ENCODE results near the gene CCDC60.

The CCDC60 gene

DNA sequence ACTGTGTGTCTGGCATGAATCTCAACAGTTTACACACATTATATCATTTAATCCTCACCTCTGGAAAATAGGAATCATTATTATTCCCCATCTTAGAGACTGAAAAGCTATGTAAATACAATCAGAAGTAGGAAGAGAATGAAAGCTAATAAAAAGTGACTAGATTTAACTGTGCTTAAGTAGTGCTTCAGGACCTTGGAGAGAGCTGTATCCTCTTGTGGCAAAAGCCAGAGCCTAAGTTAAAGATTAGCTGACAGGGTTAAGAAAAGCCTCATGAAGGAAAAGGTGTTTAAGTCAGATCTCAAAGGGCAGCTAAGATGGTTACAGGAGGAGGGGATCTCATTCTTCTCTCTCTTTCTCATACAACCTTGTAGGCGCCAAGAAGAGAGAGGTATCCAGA, 193.7 kb downstream of the CCDC60 start:
- no peak for DNase-seq (ENCODE audit: low read depth, low spot score)

DNA sequence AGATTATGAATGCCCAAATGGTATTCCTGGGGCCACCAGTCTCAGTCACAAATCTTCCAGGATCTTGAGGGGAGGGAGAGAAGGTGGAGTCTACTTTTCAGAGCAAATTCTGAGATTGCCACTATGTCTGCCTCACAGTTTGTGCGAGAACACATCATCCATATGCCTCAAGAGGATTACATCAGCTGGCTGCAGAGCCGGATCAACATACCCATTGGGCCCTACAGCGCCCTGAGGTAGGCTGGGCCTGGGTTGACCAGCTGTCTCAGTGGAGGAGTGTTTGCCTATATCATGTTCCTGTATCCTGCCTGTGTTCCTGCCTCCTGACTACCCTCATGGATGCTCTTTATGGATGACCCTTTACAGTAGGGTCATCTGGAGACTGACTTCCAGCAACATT, 205.9 kb downstream of the CCDC60 start:
- no peak for DNase-seq (ENCODE audit: low read depth, low spot score)

DNA sequence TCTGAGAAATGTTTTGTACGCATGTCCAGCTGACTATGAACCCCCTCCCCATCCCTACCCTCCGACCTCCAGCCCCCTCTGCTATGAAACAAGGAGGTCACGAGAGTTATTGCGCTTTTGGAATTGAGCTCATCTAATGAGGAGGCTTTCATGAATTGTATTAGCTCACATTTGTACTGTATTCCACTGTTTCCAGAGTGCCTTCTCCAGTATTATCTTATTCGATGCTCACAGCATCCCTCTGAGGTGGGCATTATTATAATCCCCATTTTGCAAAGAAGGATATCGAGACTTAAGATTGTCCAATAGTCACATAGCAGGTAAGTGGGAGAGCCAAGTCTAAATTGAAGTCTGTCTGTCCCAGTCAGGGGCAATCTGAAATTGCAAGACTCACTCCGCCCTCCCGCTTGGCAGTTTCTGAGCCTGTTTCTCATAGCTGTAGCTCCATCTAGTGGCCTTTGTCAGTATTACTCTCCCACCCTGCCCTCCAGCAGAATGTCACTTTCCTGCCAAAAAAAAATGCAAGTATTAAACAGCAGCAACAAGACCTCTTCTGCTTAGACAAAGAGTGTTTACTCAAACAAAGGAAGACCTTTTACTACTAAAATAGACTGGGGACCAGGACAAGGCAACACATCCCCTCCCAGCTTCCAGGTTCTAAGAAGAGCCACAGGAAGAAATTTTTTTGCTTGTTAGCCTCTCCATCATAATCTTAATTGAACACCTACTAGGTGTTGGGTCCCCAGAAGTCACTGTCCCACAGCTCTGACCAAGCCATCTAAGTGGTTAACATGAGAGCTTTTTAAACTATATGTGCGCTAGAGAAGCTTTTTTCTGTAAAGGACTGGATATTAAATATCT, 210.5 kb downstream of the CCDC60 start:
- DNase-seq (ENCODE audit: low read depth, low spot score), result peak; percentile 24

DNA sequence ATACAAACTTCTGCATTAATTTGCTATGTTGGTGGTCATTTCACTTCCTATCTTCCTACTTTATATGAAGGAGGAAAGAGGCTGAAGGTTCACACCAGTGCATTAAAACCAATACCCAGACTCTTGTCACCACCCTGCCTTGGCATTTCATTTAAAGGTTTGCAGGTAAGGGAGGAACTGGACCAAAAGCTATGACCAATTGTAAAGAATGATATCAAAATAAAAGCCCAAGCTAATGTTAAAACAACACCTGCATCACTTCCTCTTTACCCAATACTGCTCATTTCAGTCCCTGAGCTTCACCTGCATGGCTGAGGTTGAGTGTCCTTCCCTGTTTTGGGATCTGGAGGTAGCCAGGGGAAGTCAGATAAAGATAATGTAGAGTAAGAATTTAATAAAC, 211.8 kb downstream of the CCDC60 start:
- DNase-seq (ENCODE audit: low read depth, low spot score), result no peak

DNA sequence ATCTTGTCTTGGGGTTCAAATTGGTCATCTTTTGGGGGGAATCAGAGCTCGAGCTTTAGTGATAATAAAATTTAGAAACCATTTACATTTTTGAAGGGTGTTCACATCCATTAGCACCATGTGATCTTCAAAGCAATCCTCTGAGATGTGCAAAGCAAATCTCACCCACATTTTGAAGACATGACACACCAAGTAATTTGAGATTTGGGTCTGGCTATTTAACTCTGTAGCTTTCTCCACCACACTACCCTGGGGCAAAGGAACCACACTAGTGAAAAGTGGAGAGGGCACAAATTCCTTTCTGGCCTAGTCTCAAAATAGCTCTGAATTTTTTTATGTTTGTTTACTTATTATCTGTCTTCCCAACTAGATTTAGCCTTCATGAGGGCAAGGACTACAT, 212.5 kb downstream of the CCDC60 start:
- DNase-seq (ENCODE audit: low read depth, low spot score), result no peak

DNA sequence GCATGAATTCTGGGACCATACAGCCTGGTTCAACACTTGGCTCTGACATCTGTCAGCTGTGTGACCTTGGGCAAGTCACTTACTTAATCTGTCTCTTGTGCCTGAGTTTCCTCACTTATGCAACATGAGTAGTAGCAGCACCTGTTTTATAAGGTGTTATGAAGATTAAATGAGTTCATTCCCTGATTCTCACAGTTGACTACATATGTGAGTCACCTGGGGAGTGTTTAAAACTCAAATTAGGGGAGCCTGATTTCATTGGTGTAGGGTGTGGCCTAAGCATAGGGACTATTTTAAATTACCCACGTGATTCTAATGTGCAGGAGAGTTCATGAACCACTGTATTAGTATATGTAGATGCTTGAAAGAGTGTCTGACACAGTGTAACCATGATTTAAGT, 222.3 kb downstream of the CCDC60 start:
- no peak for DNase-seq (ENCODE audit: low read depth, low spot score)

DNA sequence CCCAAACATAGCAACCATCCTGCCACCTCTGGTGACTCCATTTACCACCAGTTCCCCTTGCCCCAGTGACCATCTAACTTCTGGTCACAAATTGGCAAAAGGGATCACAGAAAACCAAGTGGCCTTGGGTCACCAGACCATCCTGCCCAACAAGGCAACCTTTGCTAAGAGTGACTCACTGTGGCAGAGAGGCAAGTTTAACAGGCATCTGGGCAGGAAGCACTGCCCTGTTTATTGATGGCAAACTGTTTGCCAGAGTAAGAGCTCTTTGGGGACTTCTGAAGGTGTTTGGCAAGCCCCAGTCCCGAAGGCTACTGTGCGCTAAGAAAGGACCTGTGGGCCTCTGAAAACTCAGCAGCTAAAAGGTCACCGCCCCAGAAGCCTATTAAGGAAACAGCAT, 230.9 kb downstream of the CCDC60 start:
- DNase-seq (ENCODE audit: low read depth, low spot score), result no peak

DNA sequence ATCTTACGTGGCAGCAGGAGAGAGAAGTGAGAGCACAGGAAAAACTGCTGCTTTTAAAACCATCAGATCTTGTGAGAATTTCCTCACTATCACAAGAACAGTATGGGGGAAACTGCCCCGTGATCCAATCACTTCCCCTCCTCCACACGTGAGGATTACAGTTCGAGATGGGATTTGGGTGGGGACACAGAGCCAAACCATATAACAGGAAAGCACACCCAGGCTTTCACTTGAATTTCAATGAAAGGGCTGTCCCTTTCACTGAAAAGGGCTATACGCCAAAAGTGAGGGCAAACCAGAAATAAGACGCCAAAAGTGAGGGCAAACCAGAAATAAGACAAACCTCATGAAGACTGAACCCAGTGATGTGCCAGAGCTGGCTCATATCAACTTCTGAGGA, 236.2 kb downstream of the CCDC60 start:
- DNase-seq (ENCODE audit: low read depth, low spot score), result no peak

DNA sequence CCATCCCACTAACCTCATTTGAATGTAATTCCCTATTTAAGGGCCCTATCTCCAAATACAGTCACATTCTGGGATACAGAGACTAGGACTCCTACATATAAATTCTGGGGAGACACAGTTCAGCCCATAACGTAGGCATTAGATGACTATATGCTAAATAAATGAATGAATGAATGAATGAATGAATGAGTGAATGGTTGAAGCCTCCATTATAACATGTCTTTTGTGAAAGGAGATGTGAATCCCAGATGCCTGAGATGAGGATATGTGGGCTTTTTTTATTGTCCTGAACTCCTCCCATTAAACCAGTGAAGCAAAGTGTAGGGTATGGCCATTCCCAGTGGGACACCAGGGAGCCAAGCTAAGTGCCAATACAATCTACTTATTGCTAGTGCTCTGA, 238.6 kb downstream of the CCDC60 start:
- no peak for DNase-seq (ENCODE audit: low read depth, low spot score)

DNA sequence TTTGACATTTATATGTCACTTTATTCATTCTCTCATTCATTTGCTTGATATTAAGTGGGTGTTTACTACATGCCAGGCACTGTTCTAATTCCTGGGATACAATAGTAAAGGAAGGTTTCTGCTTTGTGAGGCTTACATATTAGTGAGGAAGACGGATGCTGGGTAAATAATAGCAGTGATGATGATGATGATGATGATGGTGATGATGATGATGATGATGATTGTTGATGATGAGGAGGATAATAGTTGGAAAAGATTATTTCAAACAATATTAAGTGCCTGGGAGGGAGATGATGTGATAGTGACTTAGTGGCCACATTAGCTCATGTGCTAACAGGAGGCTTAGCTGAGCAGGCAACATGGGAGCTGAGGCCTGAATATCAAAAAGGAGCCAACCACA, 239.7 kb downstream of the CCDC60 start:
- no peak for DNase-seq (ENCODE audit: low read depth, low spot score)

DNA sequence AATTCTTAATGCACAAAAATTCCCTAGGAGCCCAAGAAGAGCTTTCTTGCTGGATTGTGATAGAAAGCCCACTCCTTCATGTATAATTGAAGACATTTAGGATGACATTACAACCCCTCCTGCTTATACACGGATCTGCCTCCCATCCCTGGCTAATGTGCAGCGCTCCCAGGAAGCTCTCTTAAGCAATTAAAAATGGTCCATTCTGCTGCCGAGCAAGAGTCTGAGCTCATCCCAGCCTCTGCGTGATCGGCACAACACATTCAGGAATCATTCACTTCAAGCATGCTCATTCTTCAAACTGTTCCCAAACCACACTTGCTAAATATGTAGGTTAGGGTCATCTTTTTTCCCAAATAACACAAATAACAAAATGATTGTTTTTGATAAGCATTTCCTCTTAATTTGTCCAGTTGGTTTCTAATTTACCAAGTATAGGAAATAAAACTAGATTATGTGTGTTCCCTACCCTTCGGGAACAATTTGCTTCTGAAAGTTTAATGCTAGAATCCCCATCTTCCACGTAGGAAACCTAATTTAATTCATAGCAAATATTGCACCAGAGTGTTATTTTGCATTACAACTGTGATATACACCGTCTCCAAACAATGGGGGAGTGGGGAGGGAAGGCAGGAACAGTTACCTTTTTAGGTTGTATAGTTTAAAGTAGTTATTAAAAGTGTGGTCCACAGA, 241.7 kb downstream of the CCDC60 start:
- no peak for DNase-seq (ENCODE audit: low read depth, low spot score)

DNA sequence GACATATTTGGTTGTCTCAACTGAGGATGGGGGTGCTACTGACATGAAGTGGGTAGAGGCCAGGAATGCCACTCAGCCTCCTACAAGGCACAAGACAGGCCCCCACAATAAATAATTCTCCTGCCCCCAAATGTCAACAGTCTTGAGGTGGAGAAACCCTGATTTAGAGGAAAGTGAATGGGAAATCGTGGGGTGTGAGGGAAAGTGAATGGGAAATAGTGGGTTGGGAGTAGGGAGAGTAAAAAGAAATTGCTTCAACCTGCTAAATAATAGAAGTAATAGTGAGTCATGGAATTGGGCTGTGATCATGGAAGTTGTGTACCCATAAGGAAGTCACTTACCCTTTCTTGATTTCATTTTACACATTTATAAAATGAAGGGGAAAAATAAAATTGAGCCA, 242.4 kb downstream of the CCDC60 start:
- no peak for DNase-seq (ENCODE audit: low read depth, low spot score)

DNA sequence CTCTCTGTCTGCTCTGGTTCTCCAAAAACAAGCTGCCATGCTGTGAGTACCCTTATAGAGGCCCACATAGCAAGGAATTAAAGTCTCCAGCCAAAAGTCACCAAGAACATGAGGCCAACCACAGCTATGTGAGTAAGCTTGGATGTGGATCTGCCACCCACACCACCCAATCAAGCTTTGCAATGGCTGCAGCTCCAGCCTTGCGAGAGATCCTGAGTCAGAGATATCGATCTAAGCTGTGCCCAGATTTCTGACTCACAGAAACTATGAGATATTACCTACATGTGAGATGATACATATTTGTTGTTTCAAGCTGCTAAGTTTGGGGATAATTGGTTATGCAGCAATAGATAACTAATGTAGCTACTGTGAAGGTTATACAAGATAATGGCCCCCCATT, 243.6 kb downstream of the CCDC60 start:
- no peak for DNase-seq (ENCODE audit: low read depth, low spot score)

DNA sequence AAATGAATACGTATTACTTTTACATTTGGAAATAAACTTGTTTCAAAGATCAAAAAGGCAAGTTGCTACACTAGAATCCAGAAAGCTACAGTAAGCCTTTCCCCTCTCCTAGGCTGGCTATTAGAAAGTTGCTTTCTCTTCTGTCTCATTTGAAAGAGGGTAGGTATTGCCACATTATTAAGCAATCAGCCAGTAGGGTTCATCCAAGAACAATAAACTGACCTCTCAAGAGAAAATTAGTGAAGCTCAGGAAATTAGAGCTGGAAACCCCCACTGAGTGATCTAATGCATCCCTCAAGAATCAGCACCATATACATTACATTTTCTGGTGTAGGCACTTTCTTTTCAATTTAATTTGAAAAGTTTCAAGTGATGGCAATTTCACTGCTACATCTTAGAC, 254.6 kb downstream of the CCDC60 start:
- DNase-seq (ENCODE audit: low read depth, low spot score), result no peak

DNA sequence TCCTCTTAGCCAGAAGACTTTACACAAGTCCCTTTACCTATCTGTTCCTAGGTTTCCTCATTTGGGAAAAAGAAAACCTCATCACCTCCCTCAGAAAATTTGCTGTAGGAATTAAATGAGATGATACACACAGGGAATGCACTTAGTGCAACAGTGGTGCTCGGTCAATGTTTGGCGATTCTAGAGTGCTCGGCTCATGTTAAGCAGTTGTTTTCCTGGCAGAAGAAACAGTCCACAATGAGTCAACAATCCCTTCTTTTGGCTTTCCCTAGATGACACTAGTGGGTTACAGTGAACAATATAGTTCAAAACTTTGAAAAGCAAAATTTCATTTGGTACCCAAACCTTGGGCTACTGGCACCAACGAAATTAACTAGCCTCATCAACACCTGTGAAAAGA, 255.1 kb downstream of the CCDC60 start:
- no peak for DNase-seq (ENCODE audit: low read depth, low spot score)
